GM12873 (cell line): Measurements from ENCODE around the gene LIME1.

Source experiments
- CTCF ChIP-seq: IDR thresholded peaks from 2 replicates; pipeline ENCODE4 v1.5.1; 2012; ENCODE audit warnings: low read depth, mild to moderate bottlenecking, moderate library complexity, low read length, control low read depth; ENCODE audit not compliant: insufficient read depth; ENCODE audit errors: missing control alignments

Gene LIME1

GRCh38 chr20:63707558-63708300 lies 28.7 kb upstream of the LIME1 start, which contains the start of the genes ARFRP1 and ZGPAT:
Gene ARFRP1, minus strand, starts transcription at chr20:63707976. Its CDS starts 885 bp downstream, at chr20:63707091.
Gene ZGPAT, plus strand, starts transcription at chr20:63708039. Its CDS starts 542 bp downstream, at chr20:63708581.
- no peak for TF ChIP-seq CTCF

- no peak for TF ChIP-seq CTCF
Measured at GRCh38 chr20:63708301-63709148, 27.9 kb upstream of the LIME1 start.

GRCh38 chr20:63709149-63709527 lies 27.3 kb upstream of the LIME1 start:
- TF ChIP-seq CTCF, result no peak

- no peak for TF ChIP-seq CTCF
Measured at GRCh38 chr20:63711085-63711645, 25.3 kb upstream of the LIME1 start.

GRCh38 chr20:63712191-63712590 lies 24.3 kb upstream of the LIME1 start:
- TF ChIP-seq CTCF, result no peak

GRCh38 chr20:63714858-63715257 lies 21.6 kb upstream of the LIME1 start:
- no peak for TF ChIP-seq CTCF

- no peak for TF ChIP-seq CTCF
Measured at GRCh38 chr20:63718996-63719395, 17.5 kb upstream of the LIME1 start.
